Panc1 (cell line): ENCODE measurements around the gene NALCN.

ENCODE experiments used
- CTCF ChIP-seq: fragments of 450-650 bp; IDR thresholded peaks from 2 replicates; pipeline ENCODE4 v1.5.1; 2017; ENCODE audit warnings: mild to moderate bottlenecking
- REST ChIP-seq, 2 experiments: IDR thresholded peaks; 2 replicates each; pipeline ENCODE4 v1.6.1; 2011 to 2012; ENCODE audit warnings: low read depth in 2 of 2, control low read depth in 1 of 2, low read length in 1 of 2, mild to moderate bottlenecking in 1 of 2, moderate library complexity in 1 of 2; ENCODE audit not compliant: insufficient read depth in 1 of 2

GRCh38 chr13:101434486-101434885 is 18.2 kb upstream of the NALCN start:
- TF ChIP-seq CTCF (no peak), REST (IDR thresholded peaks at IDR 0.05; ENCODE audit: insufficient read depth in 1 of 2, low read depth in 2 of 2, low read length in 1 of 2) (no peak)
